Measurements from ENCODE around the gene RHEBL1.

The RHEBL1 gene

GRCh38 chr12:49018261-49019119 is 51.3 kb downstream of the RHEBL1 start, which contains the start of gene PRKAG1:
TSS of gene PRKAG1 (minus strand) at chr12:49018776. CDS start at chr12:49018740, 36 bp downstream.
- Histone ChIP-seq H4K91ac (ENCODE audit: low read length) (peak within 1 kb of the TSS; percentile 85), H3K27me3 (ENCODE audit: control insufficient read depth in 1 of 2, insufficient read depth in 1 of 2, low read length in 2 of 2) (no peaks in the 10 kb centered on the region), H3K79me1 (replicated peaks; ENCODE audit: low read length, poor library complexity, severe bottlenecking) (peaks cover 31% of the 10 kb centered on the region), H2BK12ac (ENCODE audit: low read length in 2 of 2) (peak within 1 kb of the TSS in 1 of 2 experiments; percentile 30), H2BK5ac (ENCODE audit: low read depth, low read length, poor library complexity, severe bottlenecking) (peak within 1 kb of the TSS; percentile 78), H3K14ac (ENCODE audit: low read length in 2 of 2) (peak within 1 kb of the TSS in 1 of 2 experiments; percentile 98), H2BK120ac (ENCODE audit: low read depth, low read length) (no peak within 1 kb of the TSS), H3K4me3 (ENCODE audit: insufficient read depth in 1 of 2, low read depth in 1 of 2, low read length in 2 of 2) (peak within 1 kb of the TSS; percentile 77 to 97), H3K23ac (ENCODE audit: low read length in 2 of 2) (peak within 1 kb of the TSS in 1 of 2 experiments; percentile 87), H3K27ac (ENCODE audit: low read length, poor library complexity, severe bottlenecking) (peak within 1 kb of the TSS; percentile 95), H2BK15ac (ENCODE audit: low read depth, poor library complexity, severe bottlenecking) (peak within 1 kb of the TSS; percentile 60), H3K9me3 (ENCODE audit: control insufficient read depth, low read length) (no peaks in the 10 kb centered on the region), H2AK5ac (ENCODE audit: low read length, severe bottlenecking) (peak within 1 kb of the TSS; percentile 54), H3K36me3 (ENCODE audit: control insufficient read depth in 1 of 2, insufficient read depth in 2 of 2, low read depth in 1 of 2, low read length in 2 of 2) (peaks cover 22 to 35% of the 10 kb centered on the region in 2 experiments), H4K8ac (ENCODE audit: low read length) (peak within 1 kb of the TSS; percentile 93), H2AFZ (ENCODE audit: low read depth, low read length) (peak within 1 kb of the TSS; percentile 87), H3K18ac (ENCODE audit: low read depth in 1 of 2, low read length in 2 of 2) (peak within 1 kb of the TSS; percentile 85 to 93), H3K9ac (ENCODE audit: low read length) (peak within 1 kb of the TSS; percentile 98), H3K4me2 (ENCODE audit: low read length, poor library complexity, severe bottlenecking) (peak within 1 kb of the TSS; percentile 89), H3K4ac (ENCODE audit: low read depth in 1 of 2, low read length in 2 of 2) (peak within 1 kb of the TSS; percentile 35 to 95), H3K4me1 (ENCODE audit: control insufficient read depth, insufficient read depth, low read depth, low read length) (peaks cover 5% of the 10 kb centered on the region)
- 1% methylated on average over 51 of the region's 59 CpGs for WGBS
- DNase-seq: peak; percentile 98

GRCh38 chr12:49017891-49018260 is 51.9 kb downstream of the RHEBL1 start:
- WGBS: 6% methylated on average over 8 of the region's 8 CpGs

GRCh38 chr12:49015196-49015595 is 54.6 kb downstream of the RHEBL1 start:
- peak overlapping the region; percentile 34 for H3K9ac ChIP-seq (ENCODE audit: low read length)
- no peak overlapping the region for H3K4me2 ChIP-seq (ENCODE audit: low read length, poor library complexity, severe bottlenecking)
- H2BK15ac ChIP-seq (ENCODE audit: low read depth, poor library complexity, severe bottlenecking): no peak overlapping the region
- no peak overlapping the region for H2BK120ac ChIP-seq (ENCODE audit: low read depth, low read length)
- no peak overlapping the region for H2BK12ac ChIP-seq (ENCODE audit: low read length in 2 of 2)
- peaks cover 20 to 32% of the 10 kb centered on the region in 2 experiments for H3K36me3 ChIP-seq (ENCODE audit: control insufficient read depth in 1 of 2, insufficient read depth in 2 of 2, low read depth in 1 of 2, low read length in 2 of 2)
- H2AK5ac ChIP-seq (ENCODE audit: low read length, severe bottlenecking): no peak overlapping the region
- H3K79me1 ChIP-seq (replicated peaks; ENCODE audit: low read length, poor library complexity, severe bottlenecking): peaks cover 27% of the 10 kb centered on the region
- DNase-seq: no peak
- no peak overlapping the region for H3K27ac ChIP-seq (ENCODE audit: low read length, poor library complexity, severe bottlenecking)
- H2AFZ ChIP-seq (ENCODE audit: low read depth, low read length): no peak overlapping the region
- H3K4me1 ChIP-seq (ENCODE audit: control insufficient read depth, insufficient read depth, low read depth, low read length): peaks cover 5% of the 10 kb centered on the region
- no peak overlapping the region for H3K18ac ChIP-seq (ENCODE audit: low read depth in 1 of 2, low read length in 2 of 2)
- no peak overlapping the region for H4K91ac ChIP-seq (ENCODE audit: low read length)
- no peak overlapping the region for H3K4ac ChIP-seq (ENCODE audit: low read depth in 1 of 2, low read length in 2 of 2)
- 100% methylated on average over 1 of the region's 1 CpG for WGBS
- H3K27me3 ChIP-seq (ENCODE audit: control insufficient read depth in 1 of 2, insufficient read depth in 1 of 2, low read length in 2 of 2): no peaks in the 10 kb centered on the region
- H3K4me3 ChIP-seq (ENCODE audit: insufficient read depth in 1 of 2, low read depth in 1 of 2, low read length in 2 of 2): no peak overlapping the region
- H3K14ac ChIP-seq (ENCODE audit: low read length in 2 of 2): no peak overlapping the region
- no peak overlapping the region for H2BK5ac ChIP-seq (ENCODE audit: low read depth, low read length, poor library complexity, severe bottlenecking)
- H3K9me3 ChIP-seq (ENCODE audit: control insufficient read depth, low read length): no peaks in the 10 kb centered on the region
- H4K8ac ChIP-seq (ENCODE audit: low read length): no peak overlapping the region
- H3K23ac ChIP-seq (ENCODE audit: low read length in 2 of 2): no peak overlapping the region

More at GRCh38 chr12:49017891-49018260, 51.9 kb downstream of the RHEBL1 start:
- H3K27me3 ChIP-seq (ENCODE audit: control insufficient read depth in 1 of 2, insufficient read depth in 1 of 2, low read length in 2 of 2): no peaks in the 10 kb centered on the region
- H2BK5ac ChIP-seq (ENCODE audit: low read depth, low read length, poor library complexity, severe bottlenecking): no peak overlapping the region
- H3K27ac ChIP-seq (ENCODE audit: low read length, poor library complexity, severe bottlenecking): peak overlapping the region; percentile 95
- peak overlapping the region; percentile 85 to 93 for H3K18ac ChIP-seq (ENCODE audit: low read depth in 1 of 2, low read length in 2 of 2)
- peak overlapping the region; percentile 87 for H2AFZ ChIP-seq (ENCODE audit: low read depth, low read length)
- H3K9ac ChIP-seq (ENCODE audit: low read length): peak overlapping the region; percentile 98
- peak overlapping the region; percentile 85 for H4K91ac ChIP-seq (ENCODE audit: low read length)
- no peaks in the 10 kb centered on the region for H3K9me3 ChIP-seq (ENCODE audit: control insufficient read depth, low read length)
- H3K4me1 ChIP-seq (ENCODE audit: control insufficient read depth, insufficient read depth, low read depth, low read length): peaks cover 5% of the 10 kb centered on the region
- peak overlapping the region; percentile 35 to 95 for H3K4ac ChIP-seq (ENCODE audit: low read depth in 1 of 2, low read length in 2 of 2)
- peak overlapping the region; percentile 51 for H3K4me2 ChIP-seq (ENCODE audit: low read length, poor library complexity, severe bottlenecking)
- peak; percentile 79 for DNase-seq
- peaks cover 31% of the 10 kb centered on the region for H3K79me1 ChIP-seq (replicated peaks; ENCODE audit: low read length, poor library complexity, severe bottlenecking)
- H2BK12ac ChIP-seq (ENCODE audit: low read length in 2 of 2): no peak overlapping the region
- no peak overlapping the region for H3K23ac ChIP-seq (ENCODE audit: low read length in 2 of 2)
- H2AK5ac ChIP-seq (ENCODE audit: low read length, severe bottlenecking): peak overlapping the region; percentile 17
- H3K4me3 ChIP-seq (ENCODE audit: insufficient read depth in 1 of 2, low read depth in 1 of 2, low read length in 2 of 2): peak overlapping the region; percentile 77 to 97
- no peak overlapping the region for H2BK120ac ChIP-seq (ENCODE audit: low read depth, low read length)
- peak overlapping the region; percentile 90 for H4K8ac ChIP-seq (ENCODE audit: low read length)
- no peak overlapping the region for H2BK15ac ChIP-seq (ENCODE audit: low read depth, poor library complexity, severe bottlenecking)
- H3K14ac ChIP-seq (ENCODE audit: low read length in 2 of 2): peak overlapping the region in 1 of 2 experiments; percentile 98
- peaks cover 23 to 29% of the 10 kb centered on the region in 2 experiments for H3K36me3 ChIP-seq (ENCODE audit: control insufficient read depth in 1 of 2, insufficient read depth in 2 of 2, low read depth in 1 of 2, low read length in 2 of 2)

All from mesenchymal stem cell (in vitro differentiated cells and primary cell).